ENCODE data around the gene ZNF607.

DNA sequence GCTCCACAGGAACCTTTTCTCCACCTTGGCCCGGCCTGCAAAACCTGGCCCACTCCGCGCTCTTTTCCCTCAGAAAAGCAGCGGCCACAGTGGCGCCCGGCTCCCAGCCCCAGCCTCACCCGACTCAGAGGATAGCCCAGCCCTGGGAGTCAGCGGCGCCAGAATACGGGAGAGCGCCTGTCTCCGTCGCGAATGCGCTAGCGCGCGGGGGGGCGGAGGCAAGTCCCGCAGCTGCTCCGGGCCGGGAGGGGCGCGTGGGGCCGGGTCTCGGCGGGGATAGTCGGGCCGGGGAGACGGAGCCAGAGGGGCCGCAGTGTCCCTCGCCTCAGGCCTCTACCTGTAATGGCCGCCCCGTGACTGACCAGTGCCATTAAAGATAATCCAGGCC, 64.3 kb downstream of the ZNF607 start, which contains the start of gene ZFP30:
- no peak for TF ChIP-seq EZH2 (IDR thresholded peaks at IDR 0.05; ENCODE audit: borderline replicate concordance, low read length)
- TF ChIP-seq, protein P1, sequence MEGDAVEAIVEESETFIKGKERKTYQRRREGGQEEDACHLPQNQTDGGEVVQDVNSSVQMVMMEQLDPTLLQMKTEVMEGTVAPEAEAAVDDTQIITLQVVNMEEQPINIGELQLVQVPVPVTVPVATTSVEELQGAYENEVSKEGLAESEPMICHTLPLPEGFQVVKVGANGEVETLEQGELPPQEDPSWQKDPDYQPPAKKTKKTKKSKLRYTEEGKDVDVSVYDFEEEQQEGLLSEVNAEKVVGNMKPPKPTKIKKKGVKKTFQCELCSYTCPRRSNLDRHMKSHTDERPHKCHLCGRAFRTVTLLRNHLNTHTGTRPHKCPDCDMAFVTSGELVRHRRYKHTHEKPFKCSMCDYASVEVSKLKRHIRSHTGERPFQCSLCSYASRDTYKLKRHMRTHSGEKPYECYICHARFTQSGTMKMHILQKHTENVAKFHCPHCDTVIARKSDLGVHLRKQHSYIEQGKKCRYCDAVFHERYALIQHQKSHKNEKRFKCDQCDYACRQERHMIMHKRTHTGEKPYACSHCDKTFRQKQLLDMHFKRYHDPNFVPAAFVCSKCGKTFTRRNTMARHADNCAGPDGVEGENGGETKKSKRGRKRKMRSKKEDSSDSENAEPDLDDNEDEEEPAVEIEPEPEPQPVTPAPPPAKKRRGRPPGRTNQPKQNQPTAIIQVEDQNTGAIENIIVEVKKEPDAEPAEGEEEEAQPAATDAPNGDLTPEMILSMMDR (IDR thresholded peaks at IDR 0.05; ENCODE audit: low read length) = no peak

All from OCI-LY1 (cell line).